Cardiac muscle cell (in vitro differentiated cells and primary cell): Measurements from ENCODE around the gene ATAD5. TPM values are rescaled to one million over a fixed set of nuclear protein-coding genes. Genes with fewer than 3 reads are reported as not detected.

ENCODE experiments used
- DNase-seq, 2 donors: peaks; one replicate each; pipeline versions ENCODE4 v3.0.0 to v3.0.0-alpha.2; 2010 to 2017; ENCODE audit warnings: low read depth in 1 of 2, low spot score in 1 of 2
- H3K27ac ChIP-seq: fragments of 200-600 bp; sonication (generic); 2 replicates; pipeline ENCODE4 v1.5.1; 2016
- H3K27me3 ChIP-seq: fragments of 200-600 bp; sonication (generic); 2 replicates; pipeline ENCODE4 v1.6.0; 2016; ENCODE audit warnings: control low read depth
- H3K36me3 ChIP-seq: fragments of 200-600 bp; sonication (generic); 2 replicates; pipeline ENCODE4 v1.5.1; 2016; ENCODE audit warnings: control low read depth
- H3K4me1 ChIP-seq: fragments of 200-600 bp; sonication (generic); 2 replicates; pipeline ENCODE4 v1.8.1; 2017; ENCODE audit warnings: low read depth, mild to moderate bottlenecking, mixed run types
- H3K4me3 ChIP-seq: fragments of 200-600 bp; sonication (generic); 2 replicates; pipeline ENCODE4 v1.5.1; 2016; ENCODE audit warnings: mild to moderate bottlenecking
- H3K9me3 ChIP-seq: fragments of 200-600 bp; sonication (generic); 2 replicates; pipeline ENCODE4 v1.5.1; 2017; ENCODE audit warnings: low read depth, mild to moderate bottlenecking, control low read depth
- polyA plus RNA-seq: library from polyadenylated mRNA; unstranded; fragments of >200 nt; fragmentation: Nextera tagmentation; extraction: Ambion mirVana; gene quantifications from 2 replicates; pipeline ENCODE4 v1.2.1, GENCODE V29; 2016
- total RNA-seq: library from RNA; depleted of rRNA; stranded (reverse); fragments of >200 nt; gene quantifications from 2 replicates; pipeline ENCODE4 v1.2.3, GENCODE V29; 2016
- TF ChIP-seq, protein P1 (sequence below): IDR thresholded peaks from 2 replicates; pipeline ENCODE4 v1.5.1; 2012; ENCODE audit warnings: low read depth, mild to moderate bottlenecking, low read length

Gene ATAD5
- total and polyA plus RNA-seq, 2 experiments from 2014 or later, result 4.1 to 6.3 TPM

DNA sequence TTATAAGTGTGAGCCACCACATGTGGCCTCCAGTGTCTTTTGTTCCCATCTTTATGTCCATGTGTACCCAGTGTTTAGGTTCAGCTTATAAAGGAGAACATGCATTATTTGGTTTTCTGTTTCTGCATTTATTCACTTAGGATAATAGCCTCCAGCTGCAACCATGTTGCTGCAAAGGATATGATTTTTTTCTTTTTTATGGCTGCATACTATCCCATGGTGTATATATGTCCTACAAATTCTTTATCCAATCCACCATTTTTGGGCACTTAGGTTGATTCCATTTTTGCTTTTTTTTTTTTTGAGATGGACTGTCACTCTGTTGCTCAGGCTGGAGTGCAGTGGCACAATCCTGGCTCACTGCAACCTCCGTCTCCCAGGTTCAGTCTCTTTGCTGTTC lies 32.9 kb downstream of the ATAD5 start:
- Histone ChIP-seq H3K9me3 (no peaks in the 10 kb centered on the region), H3K36me3 (peaks cover 8% of the 10 kb centered on the region)

DNA sequence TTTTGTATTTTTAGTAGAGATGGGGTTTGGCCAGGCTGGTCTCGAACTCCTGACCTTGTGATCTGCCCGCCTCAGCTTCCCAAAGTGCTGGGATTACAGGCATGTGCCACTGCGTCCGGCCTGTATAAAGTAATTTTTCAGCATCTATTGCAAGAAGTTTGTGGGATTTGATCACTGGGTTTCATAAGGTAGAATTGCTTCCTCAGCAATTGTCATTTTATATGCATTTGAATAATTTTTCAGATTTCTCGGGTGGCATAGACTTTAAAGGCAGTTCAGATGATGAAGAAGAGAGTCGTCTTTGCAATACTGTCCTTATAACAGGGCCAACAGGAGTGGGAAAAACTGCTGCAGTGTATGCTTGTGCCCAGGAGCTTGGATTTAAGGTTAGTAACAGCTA lies 37.2 kb downstream of the ATAD5 start:
- peaks cover 10% of the 10 kb centered on the region for H3K36me3 ChIP-seq
- no peaks in the 10 kb centered on the region for H3K9me3 ChIP-seq
- H3K27ac ChIP-seq, result no peak overlapping the region
- TF ChIP-seq, protein P1, sequence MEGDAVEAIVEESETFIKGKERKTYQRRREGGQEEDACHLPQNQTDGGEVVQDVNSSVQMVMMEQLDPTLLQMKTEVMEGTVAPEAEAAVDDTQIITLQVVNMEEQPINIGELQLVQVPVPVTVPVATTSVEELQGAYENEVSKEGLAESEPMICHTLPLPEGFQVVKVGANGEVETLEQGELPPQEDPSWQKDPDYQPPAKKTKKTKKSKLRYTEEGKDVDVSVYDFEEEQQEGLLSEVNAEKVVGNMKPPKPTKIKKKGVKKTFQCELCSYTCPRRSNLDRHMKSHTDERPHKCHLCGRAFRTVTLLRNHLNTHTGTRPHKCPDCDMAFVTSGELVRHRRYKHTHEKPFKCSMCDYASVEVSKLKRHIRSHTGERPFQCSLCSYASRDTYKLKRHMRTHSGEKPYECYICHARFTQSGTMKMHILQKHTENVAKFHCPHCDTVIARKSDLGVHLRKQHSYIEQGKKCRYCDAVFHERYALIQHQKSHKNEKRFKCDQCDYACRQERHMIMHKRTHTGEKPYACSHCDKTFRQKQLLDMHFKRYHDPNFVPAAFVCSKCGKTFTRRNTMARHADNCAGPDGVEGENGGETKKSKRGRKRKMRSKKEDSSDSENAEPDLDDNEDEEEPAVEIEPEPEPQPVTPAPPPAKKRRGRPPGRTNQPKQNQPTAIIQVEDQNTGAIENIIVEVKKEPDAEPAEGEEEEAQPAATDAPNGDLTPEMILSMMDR, result no peak
- no peaks in the 10 kb centered on the region for H3K4me1 ChIP-seq
- H3K27me3 ChIP-seq, result no peaks in the 10 kb centered on the region
- no peak for DNase-seq
- no peak overlapping the region for H3K4me3 ChIP-seq

More for the DNA sequence above, 32.9 kb downstream of the ATAD5 start:
- TF ChIP-seq, protein P1, result no peak
- Histone ChIP-seq H3K4me3 (no peak overlapping the region), H3K27me3 (no peaks in the 10 kb centered on the region), H3K4me1 (no peaks in the 10 kb centered on the region), H3K27ac (no peak overlapping the region)
- DNase-seq, result no peak

DNA sequence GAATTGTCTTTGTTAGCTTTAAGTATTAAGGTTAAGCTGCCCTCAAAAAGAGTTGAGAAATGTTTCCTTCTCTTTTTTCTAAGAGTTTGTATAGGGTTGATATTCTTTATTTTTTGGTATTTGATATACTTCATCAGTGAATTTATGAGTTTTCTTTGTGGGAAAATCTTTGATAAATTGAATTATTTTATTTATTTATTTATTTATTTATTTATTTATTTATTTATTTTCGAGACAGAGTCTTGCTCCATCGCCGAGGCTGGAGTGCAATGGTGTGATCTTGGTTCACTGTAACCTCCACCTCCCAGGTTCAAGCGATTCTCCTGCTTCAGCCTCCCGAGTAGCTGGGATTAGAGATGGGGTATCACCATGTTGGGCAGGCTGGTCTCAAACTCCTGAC lies 54.4 kb downstream of the ATAD5 start:
- H3K27me3 ChIP-seq, result no peaks in the 10 kb centered on the region
- H3K36me3 ChIP-seq, result no peaks in the 10 kb centered on the region
- TF ChIP-seq, protein P1, result no peak
- DNase-seq, result no peak
- no peak overlapping the region for H3K27ac ChIP-seq
- H3K4me1 ChIP-seq, result no peaks in the 10 kb centered on the region
- H3K4me3 ChIP-seq, result no peak overlapping the region
- no peaks in the 10 kb centered on the region for H3K9me3 ChIP-seq

DNA sequence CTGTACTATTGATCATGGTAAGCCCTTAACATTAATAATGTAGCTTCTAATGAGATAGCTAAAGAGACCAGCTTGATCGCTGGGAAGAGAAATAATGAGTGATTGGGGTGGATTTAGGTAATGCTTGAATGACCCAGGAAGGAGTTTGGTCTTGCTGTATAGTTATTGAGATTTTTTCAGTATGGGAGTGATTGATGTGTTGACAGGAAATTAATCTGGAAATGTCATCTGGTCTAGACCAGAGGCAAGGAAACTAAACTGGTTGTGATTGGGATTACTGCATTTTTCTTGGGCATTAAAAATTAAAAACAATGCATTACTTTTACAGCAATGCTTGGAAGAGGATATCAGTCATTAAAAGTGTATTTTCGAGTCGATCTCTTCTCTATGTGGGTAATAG lies 62.5 kb downstream of the ATAD5 start:
- H3K4me1 ChIP-seq, result no peaks in the 10 kb centered on the region
- TF ChIP-seq, protein P1, result no peak
- DNase-seq, result no peak
- H3K9me3 ChIP-seq, result no peaks in the 10 kb centered on the region
- H3K36me3 ChIP-seq, result peaks cover 5% of the 10 kb centered on the region
- H3K4me3 ChIP-seq, result no peak overlapping the region
- no peaks in the 10 kb centered on the region for H3K27me3 ChIP-seq
- H3K27ac ChIP-seq, result peak overlapping the region; percentile 51

DNA sequence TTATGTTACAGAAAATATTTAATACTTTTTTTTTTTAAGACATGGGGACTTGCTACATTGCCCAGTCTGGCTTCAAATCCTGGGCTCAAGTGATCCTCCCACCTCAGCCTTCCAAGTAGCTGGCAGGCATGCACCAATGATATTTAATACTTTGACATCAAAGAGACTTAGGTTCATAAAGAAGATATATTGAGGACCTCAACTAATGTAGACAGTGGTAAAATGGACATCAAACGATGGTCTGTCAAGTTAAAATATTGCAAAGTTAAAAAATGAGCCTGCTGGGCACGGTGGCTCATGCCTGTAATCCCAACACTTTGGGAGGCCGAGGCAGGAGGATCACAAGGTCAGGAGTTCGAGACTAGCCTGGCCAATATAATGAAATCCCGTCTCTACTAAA lies 65.5 kb downstream of the ATAD5 start:
- Histone ChIP-seq H3K4me1 (no peaks in the 10 kb centered on the region), H3K27ac (no peak overlapping the region), H3K27me3 (no peaks in the 10 kb centered on the region), H3K36me3 (peaks cover 16% of the 10 kb centered on the region), H3K9me3 (no peaks in the 10 kb centered on the region), H3K4me3 (no peak overlapping the region)
- no peak for DNase-seq
- TF ChIP-seq, protein P1, result no peak

DNA sequence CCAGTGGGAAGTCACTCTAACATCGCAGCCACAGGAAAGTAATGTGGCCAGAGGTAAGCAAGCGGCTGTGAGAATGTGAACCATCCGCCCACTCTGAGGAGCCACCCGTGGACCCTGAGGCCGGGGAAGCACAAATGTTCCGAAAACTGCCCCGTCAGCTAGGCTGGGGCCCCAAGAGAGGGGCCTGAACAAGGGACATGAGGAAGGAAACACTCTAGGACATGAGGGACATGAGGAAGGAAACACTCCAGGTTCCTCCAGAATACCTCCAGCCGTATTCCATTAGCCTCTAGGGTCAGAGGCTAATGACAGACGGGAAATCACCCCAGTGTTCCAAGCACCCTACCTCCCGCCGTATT lies 74.0 kb downstream of the ATAD5 start:
- Histone ChIP-seq H3K4me3 (peak overlapping the region; percentile 73), H3K36me3 (peaks cover 4% of the 10 kb centered on the region), H3K27ac (peak overlapping the region; percentile 86), H3K4me1 (no peaks in the 10 kb centered on the region), H3K9me3 (no peaks in the 10 kb centered on the region), H3K27me3 (no peaks in the 10 kb centered on the region)
- DNase-seq, result peak; percentile 10 to 21
- TF ChIP-seq, protein P1, result no peak
